ENCODE results near the gene ADAM12.

The ADAM12 gene

GRCh38 chr10:126312167-126312566 lies 76.1 kb downstream of the ADAM12 start:
- DNase-seq: no peak

GRCh38 chr10:126309228-126309883 lies 78.9 kb downstream of the ADAM12 start:
- DNase-seq: no peak

GRCh38 chr10:126302826-126303665 lies 85.2 kb downstream of the ADAM12 start:
- no peak for DNase-seq

DNA sequence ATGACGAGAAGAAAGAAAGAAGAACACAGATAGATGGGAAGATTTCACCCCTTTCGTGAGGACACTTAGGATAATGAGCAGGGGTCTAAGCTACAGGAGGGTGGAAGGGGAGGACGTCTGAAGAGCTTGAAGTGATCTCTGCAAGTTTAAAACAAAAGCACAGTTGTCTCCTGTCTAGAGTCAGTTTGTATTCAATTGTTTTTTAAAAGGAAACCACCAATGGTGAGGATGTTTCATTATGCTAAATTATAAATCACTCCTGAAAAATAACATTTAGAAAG lies 85.9 kb downstream of the ADAM12 start:
- no peak for DNase-seq

- DNase-seq: no peak
These were observed 86.4 kb downstream of the ADAM12 start for GRCh38 chr10:126301701-126302475.

DNA sequence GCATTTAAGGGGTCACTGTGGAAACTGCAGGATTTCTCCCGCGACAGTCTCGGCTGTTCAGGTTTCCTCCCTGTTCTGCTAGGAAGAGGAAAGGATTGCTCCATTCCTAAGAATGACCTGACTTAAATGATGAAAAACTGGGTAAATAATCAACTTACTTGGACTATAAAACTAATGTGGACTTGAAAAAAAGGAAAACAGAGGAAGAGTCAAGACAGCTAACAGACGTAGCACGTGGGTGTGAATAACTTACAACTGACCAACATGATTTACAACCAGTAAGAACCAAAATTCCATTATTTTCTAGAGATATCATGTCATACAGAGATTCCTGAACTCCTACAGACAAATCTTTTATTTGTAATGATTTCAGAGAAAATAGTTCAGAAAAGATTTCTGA lies 93.8 kb downstream of the ADAM12 start:
- DNase-seq: no peak

DNA sequence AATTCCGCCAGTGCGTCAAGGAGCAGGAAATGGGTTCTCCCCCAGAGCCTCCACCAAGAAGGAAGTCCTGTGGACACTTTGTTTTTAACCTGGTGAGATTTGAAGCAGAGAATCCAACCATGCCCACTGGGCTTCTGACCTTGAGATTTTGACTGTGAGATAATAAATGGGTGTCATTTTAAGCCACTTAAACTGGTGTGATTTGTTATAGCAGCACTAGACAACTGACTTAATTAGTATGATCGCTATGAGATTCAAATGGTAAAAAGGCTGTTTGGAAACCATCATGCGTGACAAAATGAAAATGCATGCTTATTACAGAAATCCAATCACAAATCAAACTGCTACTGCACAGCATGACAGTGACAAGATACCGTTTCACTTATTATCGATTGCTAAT lies 98.0 kb downstream of the ADAM12 start:
- no peak for DNase-seq

DNA sequence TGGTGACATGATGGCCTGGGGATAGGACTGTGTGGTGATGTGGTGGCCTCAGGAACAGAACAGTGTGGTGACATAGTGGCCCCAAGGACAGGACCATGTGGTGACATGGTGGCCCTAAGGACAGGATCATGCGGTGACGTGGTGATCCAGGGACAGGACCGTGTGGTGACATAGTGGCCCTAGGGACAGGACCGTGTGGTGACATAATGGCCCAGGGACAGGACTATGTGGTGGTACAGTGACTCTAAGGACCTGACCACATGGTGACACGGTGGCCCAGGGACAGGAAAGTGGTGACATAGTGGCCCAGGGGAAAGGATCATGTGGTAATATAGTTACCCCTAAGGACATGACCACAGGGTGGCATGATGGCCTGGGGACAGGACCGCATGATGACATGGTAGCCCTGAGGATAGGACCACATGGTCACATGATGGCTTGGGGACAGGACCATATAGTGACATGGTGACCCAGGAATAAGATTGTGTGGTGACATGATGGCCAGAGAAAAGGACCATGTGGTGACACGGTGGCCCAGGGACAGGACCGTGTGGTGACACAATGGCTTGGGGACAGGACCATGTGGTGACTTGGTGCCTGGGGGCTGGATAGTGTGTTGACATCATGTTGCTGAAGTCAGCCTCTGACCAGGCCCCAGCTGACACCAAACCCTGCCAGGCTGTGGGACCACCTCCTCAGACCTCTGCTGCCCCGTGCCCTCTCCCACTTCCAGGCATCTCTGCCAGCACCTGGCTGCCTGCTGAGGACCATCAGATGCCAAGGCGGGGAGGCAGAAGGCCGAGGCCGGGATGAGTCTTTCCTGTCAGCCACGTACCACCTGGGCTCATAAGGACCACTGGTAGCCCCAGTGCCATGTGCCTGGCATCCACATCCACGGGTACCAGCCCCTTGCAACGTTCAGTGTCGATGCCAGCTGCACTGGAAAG lies 99.5 kb downstream of the ADAM12 start:
- no peak for DNase-seq

- no peak for DNase-seq
These were observed 102.0 kb downstream of the ADAM12 start for GRCh38 chr10:126286256-126286780.

DNA sequence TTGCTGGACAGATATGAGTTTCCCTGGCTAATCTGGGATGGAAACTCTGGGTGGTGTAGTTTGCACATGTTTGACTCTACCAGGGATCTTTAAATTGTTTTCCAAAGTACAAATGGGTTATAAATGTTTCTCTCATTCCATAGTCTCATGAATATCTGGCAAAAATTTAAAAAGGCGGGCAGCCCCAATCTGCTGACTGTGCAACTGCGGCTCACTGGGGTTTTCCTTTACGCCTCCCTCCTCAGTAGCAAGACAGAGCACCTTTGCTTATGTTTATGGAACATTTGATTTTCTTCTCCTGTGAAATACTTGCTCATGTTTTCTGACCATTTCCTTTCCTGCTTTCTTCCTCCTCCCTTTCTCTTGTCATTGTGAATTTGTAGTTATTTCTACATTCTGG lies 105.0 kb downstream of the ADAM12 start:
- no peak for DNase-seq

- DNase-seq: no peak
These were observed 109.4 kb downstream of the ADAM12 start for GRCh38 chr10:126278851-126279250.

DNA sequence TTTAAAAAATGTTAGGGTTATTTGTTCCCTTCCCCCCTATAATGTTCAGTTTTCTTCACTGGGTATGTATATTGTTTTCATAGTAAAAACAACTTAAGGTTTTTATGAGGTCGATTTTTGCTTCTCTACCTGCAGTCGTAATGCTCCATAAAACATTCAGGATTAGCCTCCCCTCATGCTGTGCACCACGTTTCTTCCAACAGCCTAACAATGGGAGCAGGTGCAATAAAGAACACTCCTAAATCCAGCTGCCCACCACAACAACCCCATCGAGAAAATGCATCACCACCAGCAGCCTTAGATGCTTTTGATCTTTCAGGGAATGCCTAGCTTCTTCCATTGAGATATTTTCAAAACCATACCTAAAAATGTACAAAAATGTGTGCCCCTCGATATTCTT lies 111.1 kb downstream of the ADAM12 start:
- no peak for DNase-seq

DNA sequence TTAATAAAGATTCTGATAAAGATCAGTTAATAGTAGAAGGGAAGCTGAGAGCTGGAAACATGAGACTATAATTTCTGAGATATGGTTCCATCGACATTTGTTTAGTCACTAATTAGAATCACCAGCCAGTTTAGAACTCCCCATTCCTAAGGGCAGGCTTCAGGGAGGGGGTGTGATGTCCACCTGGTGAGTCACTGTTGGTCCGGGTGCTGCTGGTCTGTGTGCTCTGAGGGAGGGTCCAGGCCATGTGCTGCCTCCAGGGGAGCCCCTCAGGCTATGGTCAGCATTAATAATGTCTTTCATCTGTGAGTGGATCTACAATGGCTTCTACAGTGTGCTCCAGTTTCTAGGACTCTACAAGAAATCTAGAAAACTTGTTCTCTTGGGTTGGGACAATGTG lies 115.8 kb downstream of the ADAM12 start:
- no peak for DNase-seq

DNA sequence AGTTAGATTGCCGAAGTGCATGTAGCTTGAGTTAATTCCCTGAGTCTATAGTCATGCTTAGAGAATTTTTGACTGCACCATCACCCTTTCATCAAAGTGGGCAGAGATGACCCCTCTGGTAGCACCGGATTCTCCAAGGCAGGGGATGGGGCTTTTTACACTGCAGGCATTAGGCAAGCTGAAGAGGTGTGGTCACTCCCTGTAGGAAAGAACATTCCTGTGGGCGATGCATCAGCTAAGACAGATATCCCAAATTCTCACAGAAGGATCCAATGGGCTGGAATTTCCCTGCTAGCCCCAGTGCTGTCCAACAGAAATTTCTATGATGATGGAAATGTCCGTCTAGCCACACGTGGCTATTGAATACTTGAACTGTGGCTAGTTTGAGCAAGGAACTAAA lies 118.2 kb downstream of the ADAM12 start:
- DNase-seq: no peak

- DNase-seq: no peak
These were observed 120.0 kb downstream of the ADAM12 start for GRCh38 chr10:126268013-126268920.

GRCh38 chr10:126264102-126265018 lies 123.9 kb downstream of the ADAM12 start:
- no peak for DNase-seq

DNA sequence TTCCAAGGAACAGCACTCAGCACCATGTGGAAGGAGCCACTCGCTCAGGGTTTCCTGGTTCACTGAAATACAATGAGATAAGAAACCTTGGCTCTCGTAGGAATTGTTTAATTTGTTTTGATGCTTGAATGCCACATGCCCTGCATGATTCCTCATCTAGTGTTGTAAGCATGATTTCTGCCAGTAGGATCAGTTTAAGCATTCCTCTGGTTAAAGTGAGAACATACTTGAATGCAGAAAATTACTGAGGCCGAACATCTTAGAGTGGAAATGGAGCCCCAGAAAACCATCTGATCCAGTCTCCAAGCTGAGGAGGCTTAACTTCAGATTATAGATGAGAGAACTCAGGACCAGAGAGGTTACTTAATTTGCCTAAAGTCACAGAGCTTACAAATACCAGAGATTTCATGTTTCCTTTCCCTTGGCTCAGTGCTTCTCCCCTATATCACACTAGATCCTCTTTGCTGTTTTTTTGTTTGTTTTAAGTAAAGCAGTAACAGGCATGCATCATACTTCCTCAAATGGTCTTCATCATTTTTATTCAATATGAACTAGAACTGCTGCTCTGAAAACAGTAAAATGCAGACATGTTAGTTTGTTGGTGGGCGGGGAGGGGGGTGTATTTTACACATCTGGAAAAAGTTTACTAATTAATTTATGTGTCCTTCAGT lies 125.1 kb downstream of the ADAM12 start:
- no peak for DNase-seq

- DNase-seq: no peak
These were observed 125.9 kb downstream of the ADAM12 start for GRCh38 chr10:126262233-126262838.

DNA sequence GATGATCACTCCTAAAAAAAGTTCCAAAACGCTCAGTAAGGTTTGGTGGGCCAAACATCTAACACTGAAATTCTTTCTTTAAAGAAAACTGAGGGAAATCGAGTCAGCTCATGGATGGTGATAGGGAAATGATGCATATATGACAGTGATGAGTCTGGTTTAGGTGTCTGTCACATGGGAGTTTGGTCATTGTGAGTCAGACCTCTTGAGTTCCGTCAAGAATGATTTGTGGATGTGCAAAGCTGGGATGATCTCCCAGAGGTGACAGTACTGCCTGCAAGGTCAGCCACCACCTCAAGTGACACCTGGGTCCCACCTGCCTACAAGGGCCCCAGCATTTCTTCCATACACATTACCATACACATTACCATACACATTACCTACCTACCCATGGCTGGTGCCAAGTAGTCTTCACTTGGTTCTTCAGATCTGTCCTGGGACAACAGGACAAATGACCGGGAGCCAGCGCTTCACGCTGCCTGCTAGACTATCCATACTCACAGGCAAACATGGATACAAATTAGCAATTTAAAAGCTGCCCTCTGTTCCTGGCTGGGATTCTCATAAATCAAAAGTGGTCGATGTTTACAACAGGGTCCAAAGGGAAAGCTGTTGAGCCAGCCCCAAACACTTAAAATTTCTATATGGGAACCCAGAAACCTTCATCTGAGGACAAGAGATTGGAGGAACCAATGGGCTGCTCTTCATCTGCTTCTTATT lies 128.4 kb downstream of the ADAM12 start:
- no peak for DNase-seq

Data from stimulated activated CD4-positive, alpha-beta T cell treated with anti-CD3 and anti-CD28 coated beads, Interleukin-4, amount 100 ng/mL, for 1 hour (primary cell).